LNCaP clone FGC (cell line): ENCODE data around the gene RMI1.

Experiments
- DNase-seq: peaks from one replicate; pipeline ENCODE4 v3.0.0-alpha.2; 2011; ENCODE audit warnings: low read depth
- H3K4me3 ChIP-seq: 2 replicates; pipeline ENCODE4 v1.5.1; 2011; ENCODE audit warnings: mild to moderate bottlenecking, low read depth, low read length, control low read depth
- TF ChIP-seq, protein P1 (sequence below): IDR thresholded peaks from 2 replicates; pipeline ENCODE4 v1.5.1; 2012; ENCODE audit warnings: mild to moderate bottlenecking; ENCODE audit not compliant: control insufficient read depth, insufficient read depth; ENCODE audit errors: extremely low read depth

The RMI1 gene

GRCh38 chr9:84045481-84046097 is 65.0 kb downstream of the RMI1 start:
- DNase-seq, result no peak
- no peak overlapping the region for H3K4me3 ChIP-seq
- TF ChIP-seq, protein P1, sequence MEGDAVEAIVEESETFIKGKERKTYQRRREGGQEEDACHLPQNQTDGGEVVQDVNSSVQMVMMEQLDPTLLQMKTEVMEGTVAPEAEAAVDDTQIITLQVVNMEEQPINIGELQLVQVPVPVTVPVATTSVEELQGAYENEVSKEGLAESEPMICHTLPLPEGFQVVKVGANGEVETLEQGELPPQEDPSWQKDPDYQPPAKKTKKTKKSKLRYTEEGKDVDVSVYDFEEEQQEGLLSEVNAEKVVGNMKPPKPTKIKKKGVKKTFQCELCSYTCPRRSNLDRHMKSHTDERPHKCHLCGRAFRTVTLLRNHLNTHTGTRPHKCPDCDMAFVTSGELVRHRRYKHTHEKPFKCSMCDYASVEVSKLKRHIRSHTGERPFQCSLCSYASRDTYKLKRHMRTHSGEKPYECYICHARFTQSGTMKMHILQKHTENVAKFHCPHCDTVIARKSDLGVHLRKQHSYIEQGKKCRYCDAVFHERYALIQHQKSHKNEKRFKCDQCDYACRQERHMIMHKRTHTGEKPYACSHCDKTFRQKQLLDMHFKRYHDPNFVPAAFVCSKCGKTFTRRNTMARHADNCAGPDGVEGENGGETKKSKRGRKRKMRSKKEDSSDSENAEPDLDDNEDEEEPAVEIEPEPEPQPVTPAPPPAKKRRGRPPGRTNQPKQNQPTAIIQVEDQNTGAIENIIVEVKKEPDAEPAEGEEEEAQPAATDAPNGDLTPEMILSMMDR, result no peak
